ENCODE measurements around the gene U2AF2.

GRCh38 chr19:55659822-55660221 lies 5.0 kb downstream of the U2AF2 start:
- no peak for TF ChIP-seq CTCF (IDR thresholded peaks at IDR 0.05 in 4 of 5, conservative IDR thresholded peaks at IDR 0.05 in 1 of 5)
- TF ChIP-seq POLR2A (IDR thresholded peaks at IDR 0.05): no peak

Measured in gastrocnemius medialis (tissue), 4 donors.